GM12872 (cell line): ENCODE measurements around the gene TCF12.

Experiments used
- TF ChIP-seq, protein P1 (sequence below): IDR thresholded peaks from 3 replicates; pipeline ENCODE4 v1.5.1; 2011; ENCODE audit warnings: low read depth, mild to moderate bottlenecking, low read length, moderate library complexity; ENCODE audit not compliant: insufficient read depth

Gene TCF12

DNA sequence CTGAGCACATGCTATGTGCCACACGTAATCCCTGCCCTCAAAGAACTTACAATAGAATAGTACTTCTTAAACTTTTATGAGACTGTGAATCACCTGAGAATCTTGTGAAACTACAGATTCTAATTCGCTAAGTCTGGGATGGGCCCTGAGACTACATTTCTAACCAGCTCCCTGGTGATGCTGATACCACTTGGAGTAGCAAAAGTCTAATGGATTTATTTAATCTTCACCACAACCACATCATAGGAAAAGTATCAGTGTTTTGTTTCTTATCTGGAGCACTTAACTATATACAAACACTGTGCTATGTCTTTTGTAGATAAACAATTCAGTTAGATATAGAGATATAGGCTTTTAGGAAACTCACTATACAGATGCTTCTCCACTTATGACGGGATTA lies 23.8 kb upstream of the TCF12 start:
- TF ChIP-seq, protein P1, sequence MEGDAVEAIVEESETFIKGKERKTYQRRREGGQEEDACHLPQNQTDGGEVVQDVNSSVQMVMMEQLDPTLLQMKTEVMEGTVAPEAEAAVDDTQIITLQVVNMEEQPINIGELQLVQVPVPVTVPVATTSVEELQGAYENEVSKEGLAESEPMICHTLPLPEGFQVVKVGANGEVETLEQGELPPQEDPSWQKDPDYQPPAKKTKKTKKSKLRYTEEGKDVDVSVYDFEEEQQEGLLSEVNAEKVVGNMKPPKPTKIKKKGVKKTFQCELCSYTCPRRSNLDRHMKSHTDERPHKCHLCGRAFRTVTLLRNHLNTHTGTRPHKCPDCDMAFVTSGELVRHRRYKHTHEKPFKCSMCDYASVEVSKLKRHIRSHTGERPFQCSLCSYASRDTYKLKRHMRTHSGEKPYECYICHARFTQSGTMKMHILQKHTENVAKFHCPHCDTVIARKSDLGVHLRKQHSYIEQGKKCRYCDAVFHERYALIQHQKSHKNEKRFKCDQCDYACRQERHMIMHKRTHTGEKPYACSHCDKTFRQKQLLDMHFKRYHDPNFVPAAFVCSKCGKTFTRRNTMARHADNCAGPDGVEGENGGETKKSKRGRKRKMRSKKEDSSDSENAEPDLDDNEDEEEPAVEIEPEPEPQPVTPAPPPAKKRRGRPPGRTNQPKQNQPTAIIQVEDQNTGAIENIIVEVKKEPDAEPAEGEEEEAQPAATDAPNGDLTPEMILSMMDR, result no peak

DNA sequence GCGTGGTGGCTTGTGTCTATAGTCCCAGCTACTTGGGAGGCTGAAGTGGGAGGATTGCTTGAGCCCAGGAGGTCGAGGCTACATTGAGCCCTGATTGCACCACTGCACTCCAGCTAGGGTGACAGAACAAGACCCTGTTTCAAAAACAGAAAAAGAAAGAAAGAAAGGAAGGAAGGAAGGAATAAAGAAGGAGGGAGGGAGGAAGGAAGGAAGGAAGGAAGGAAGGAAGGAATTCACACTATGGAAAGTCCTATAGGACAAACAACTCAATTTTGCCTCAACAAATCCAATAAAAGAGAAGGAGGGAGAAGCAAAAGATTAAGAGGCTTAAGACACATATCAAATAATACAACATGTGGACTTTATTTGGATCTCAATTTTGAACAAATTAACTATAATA lies 16.5 kb upstream of the TCF12 start:
- TF ChIP-seq, protein P1, result no peak

DNA sequence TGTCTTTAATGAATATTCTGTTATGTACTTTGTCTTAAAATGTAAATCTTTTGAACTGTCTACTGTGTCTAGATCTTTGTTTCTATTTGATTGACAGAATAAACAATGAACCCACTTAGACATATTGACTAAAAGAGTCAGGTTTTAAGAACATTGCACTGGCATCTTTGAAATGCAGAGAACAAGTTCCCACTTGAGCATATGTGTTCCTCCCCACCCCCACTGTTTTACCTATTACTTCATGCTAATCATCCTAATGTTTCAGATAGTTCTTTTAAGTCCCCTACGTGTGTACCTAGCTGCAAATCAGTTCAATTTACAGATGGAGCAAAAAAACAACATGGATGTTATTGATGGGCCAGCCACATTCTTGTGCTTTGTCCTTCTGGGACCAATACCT lies 11.7 kb upstream of the TCF12 start:
- TF ChIP-seq, protein P1, result no peak

DNA sequence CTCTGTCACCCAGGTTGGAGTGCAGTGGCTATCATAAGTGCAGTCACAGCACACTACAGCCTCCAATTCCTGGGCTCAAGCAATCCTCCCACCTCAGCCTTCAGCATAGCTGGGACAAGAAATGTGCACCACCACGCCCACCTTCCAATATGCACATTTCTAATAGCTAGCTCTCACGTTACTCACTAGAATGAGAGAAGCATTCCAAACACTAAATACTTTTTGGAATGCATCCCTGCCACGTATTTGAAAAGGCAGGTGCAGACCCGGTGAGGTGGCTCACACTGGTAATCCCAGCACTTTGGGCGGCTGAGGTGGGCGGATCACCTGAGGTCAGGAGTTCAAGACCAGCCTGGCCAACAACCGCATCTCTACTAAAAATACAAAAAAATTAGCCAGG lies 7.6 kb upstream of the TCF12 start:
- TF ChIP-seq, protein P1, result no peak

DNA sequence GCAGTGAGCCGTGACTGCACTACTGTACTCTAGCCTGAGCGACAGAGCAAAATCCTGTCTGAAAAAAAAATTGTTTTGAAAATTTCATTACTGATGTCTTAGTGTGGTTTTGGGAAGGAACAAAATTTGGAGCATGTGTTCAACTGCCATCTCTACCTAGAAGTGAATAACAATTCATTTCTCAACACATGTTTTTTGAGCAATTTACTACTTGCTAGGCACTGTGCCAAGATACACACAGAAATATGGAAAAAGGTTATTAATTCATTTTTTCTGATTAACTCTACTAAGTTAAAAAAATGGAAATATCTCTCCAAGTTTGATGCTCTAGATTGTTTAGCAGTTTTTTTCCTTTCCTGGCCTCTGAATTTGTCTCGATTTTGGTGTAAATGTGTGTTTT lies 5.2 kb upstream of the TCF12 start:
- TF ChIP-seq, protein P1, result no peak

DNA sequence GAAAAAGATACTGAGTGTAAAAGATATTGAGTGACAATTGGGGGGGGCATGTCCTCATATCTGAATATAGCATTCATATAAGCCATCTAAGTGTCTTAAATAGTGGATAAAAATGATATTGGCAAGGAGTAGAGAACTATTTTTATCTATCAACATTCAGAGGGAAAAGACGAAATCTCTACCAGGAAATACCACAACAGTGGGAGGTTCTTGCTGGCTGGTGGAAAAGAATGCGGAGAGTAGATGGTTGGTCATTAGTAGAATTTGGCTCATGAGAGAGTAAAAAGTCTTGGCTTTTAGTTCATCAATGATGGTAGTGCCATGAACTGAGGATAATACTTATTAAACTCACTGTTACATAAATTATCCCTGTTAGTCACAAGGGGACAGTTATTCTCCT lies 4.8 kb upstream of the TCF12 start:
- TF ChIP-seq, protein P1, result no peak

DNA sequence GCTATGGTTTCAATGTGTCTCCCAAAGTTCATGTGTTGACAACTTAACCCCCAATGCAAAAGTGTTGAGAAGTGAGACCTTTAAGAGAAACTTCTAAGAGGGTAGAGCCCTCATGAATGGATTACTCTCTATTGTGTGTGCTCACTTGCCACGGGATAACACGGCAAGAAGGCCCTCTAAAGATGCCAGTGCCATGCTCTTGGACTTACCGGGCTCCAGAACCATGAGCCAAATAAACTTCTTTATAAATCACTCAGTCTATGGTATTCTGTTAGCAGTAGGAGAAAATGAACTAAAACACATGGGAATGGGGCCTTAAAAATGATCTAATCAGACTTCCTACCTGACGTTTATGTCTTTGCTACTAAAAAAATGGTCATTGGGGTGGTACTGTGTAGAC lies 2.6 kb upstream of the TCF12 start:
- TF ChIP-seq, protein P1, result no peak
